Left hindlimb (tissue), 1 donor: Measurements from ENCODE around the gene C1GALT1.
"Not testable (repeated sequence)": the region's sequence is repeated elsewhere in the genome, so short reads cannot be mapped to it uniquely, and the experiment has no call there.

Source experiments
- DNase-seq: peaks from one replicate; pipeline ENCODE4 v3.0.0-alpha.2; 2018

C1GALT1 gene

GRCh38 chr7:7173956-7174632 lies 8.2 kb upstream of the C1GALT1 start:
- DNase-seq: no peak

DNA sequence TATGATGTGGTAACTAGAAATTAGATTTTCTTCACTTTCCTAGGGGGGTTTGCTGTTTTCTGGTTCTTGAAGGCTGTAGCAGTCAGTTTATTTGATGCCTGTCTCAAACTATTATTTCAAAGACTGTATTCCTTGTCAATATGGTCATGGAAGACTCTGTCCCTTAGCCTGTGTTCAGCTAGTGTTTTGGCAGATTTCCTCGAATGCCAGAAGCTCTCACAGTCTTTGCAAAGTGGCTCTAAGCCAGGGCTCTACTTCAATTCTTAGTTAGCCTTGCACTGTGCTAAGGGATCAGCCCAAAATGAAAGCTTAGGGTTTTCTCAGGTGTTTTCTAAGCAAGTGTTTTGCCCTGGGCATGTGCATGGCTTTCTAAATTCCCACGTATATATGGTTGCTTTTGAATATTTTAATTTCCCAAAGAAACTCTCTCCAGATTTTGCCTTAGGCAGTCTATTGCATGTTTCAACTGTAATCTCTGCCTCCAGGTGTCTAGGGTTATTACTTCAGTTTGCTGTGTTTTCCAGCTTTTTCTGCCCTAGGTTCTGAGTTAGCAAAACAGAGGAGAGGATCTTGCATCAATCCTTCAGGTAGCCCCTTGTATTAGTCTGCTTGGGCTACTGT lies 7.2 kb upstream of the C1GALT1 start:
- no peak for DNase-seq

GRCh38 chr7:7176406-7177043 lies 5.8 kb upstream of the C1GALT1 start:
- DNase-seq: no peak

DNA sequence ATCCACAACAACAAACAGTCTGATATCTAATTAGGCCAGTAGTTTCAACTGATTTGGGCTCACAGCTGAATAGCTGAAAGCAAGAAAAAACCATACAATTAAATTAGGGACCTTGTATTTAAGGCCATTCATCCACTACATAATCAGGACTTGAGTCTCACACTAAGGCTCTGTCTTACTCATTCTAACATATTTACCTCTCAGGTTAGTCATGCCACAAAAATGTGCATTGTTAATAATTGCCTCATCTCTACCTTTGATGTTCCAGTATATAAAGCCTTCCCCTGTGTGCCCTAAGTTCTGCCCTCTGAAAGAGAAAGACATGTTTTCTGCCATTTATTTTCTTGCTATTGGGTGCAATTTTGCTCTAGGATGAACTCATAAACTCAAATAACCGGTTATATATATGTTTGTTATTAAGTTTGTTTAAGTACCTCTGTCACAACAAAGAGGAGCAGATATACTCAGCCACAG lies 5.3 kb upstream of the C1GALT1 start:
- no peak for DNase-seq

- no peak for DNase-seq
Observed at GRCh38 chr7:7178081-7178480, 4.3 kb upstream of the C1GALT1 start.

DNA sequence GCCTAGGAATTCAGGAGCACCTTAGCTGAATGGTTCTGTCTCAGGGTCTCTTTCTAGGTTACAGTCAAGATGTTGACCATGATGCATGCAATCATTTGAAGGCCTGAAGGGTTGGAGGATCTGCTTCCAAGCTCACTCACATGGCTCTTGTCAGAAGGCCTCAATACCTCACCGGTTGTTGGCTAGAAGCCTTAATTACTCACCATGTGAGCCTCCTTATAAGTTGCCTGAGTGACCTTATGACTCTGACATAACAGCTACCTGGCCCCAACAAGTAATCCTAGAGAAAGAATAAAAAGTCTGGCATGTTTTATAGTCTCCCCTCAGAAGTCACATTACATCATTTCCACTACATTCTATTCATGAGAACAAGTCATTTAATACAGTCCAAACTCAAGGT lies 3.4 kb upstream of the C1GALT1 start:
- no peak for DNase-seq

- DNase-seq: no peak
Observed at GRCh38 chr7:7180725-7181449, 1.5 kb upstream of the C1GALT1 start.

- DNase-seq: peak; percentile 50
Observed at GRCh38 chr7:7181519-7182155, 707 bp upstream of the C1GALT1 start.

- DNase-seq: no peak
Observed at GRCh38 chr7:7183061-7183837, 905 bp downstream of the C1GALT1 start.

DNA sequence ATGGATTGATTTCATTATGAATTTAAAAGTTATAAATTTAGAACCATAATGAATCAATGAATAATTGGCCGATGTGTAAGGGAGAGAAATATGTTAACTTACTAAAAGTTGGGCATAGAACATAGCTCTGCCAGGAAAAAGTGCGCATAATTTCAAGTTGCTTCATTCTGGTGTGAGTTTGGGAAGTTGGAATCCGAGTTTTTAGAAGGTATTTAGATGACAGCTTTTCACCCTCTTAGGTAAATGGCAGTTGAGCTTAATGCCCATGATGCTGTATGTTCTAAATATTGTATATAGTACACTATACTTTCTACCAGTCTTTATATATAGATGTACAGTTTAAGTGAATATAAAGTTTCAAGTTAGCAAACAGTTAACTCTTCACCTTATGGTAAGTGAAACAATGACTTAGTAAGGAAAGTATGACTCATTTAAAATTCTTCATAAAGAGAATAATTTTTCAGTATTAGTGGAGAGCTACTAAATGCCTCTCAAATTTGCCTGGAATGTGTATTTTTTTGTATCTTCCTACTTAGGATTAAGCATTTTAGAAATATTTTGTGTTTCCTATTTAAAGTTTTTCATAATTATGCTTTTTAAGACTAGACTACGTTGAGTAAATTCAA lies 1.6 kb downstream of the C1GALT1 start:
- no peak for DNase-seq

DNA sequence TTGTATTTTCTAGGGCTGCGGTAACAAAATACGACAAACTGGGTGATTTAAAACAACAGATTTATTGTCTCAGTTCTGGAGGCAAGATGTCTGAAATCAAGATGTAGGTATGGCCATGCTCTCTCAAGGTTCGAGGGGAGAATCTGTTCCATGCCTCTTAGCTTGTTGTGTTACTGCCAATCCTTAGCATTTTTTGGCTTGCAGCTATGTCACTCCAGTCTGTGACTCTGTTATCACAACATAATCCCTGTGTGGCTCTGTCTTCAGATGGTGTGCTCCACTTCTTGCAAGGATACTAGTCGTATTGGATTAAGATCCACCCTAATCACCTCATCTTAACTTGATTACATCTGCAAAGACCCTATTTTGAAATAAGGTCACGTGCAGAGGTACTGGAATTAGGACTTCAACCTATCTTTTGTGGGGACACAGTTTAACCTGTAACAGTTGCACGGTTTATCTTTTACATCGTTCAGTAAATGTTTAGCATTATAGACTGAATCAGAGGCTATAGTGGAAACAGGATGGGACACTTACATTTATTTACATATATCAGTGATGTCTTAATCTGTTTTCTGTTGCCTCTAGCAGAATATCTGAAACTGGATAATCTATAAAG lies 3.1 kb downstream of the C1GALT1 start:
- no peak for DNase-seq

DNA sequence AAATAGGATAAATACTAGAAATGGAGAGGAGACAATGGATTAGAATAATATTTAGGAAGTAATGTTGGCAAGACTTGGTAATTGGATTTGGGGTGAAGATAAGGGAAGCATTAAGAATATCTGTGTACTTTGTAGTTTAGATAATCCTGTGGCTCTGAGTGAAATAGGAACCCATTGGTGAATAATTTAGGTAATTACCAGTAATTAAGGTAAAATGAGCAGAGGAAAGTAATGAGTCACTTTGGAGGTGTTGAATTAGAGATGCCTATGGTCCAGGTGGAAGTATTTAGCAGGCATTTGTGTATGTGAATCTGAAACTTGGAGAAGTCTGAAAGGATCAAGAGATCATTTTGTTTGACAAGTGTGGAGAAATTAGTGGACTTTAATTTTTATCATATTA lies 5.7 kb downstream of the C1GALT1 start:
- no peak for DNase-seq

- DNase-seq: no peak
Observed at GRCh38 chr7:7188742-7189141, 6.4 kb downstream of the C1GALT1 start.

GRCh38 chr7:7190142-7190541 lies 7.8 kb downstream of the C1GALT1 start:
- no peak for DNase-seq

- DNase-seq: no peak
Observed at GRCh38 chr7:7191137-7191536, 8.8 kb downstream of the C1GALT1 start.

- DNase-seq: not testable (repeated sequence)
Observed at GRCh38 chr7:7192798-7193788, 10.7 kb downstream of the C1GALT1 start.

- not testable (repeated sequence) for DNase-seq
Observed at GRCh38 chr7:7199592-7199991, 17.2 kb downstream of the C1GALT1 start.

DNA sequence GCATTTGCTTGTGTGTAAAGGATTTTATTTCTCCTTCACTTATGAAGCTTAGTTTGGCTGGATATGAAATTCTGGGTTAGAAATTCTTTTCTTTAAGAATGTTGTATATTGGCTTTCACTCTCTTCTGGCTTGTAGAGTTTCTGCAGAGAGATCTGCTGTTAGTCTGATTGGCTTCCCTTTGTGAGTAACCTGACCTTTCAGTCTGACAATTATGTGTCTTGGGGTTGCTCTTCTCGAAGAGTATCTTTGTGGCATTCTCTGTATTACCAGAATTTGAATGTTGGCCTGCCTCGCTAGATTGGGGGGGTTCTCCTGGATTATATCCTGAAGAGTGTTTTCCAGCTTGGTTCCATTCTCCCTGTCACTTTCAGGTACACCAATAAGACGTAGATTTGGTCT lies 17.9 kb downstream of the C1GALT1 start:
- not testable (repeated sequence) for DNase-seq

DNA sequence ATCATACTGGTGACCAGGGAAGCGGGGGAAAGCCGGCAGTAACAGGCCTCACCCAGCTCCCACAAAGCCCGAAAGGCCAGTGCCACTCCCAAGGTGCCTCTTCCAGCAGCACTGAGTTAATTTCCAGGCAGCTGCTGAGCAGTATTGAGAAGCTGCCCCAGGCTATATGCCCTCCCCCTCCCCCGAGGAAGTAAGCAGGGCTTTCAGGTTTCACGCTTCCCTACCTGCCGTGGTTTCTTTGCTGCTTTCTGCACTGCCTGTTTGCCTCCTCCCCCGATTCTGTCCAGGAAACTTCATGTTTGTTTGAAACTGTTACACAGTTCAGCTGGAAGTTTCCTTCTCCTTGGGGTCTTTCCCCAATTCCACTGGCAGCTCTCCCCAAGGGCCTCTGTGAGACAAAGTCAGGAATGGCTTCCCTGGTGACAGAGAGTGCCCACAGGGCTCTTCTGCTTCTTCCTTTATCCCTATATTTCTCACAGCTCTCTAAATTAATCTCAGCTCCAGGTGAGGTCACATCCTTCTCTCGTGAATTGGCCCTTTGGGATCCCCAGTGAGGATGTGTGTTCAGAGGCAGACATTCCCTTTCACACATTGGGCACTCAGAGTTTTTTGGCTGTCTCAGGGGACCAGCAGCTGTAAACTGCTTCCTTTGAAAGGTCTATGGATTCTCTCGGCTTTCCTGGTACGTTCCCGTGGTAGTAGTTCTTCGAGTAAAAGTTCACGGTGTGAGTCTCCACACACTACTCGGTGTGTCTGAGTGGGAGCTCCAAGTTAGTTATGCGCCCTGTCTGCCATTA lies 19.4 kb downstream of the C1GALT1 start:
- DNase-seq: no peak
